Keratinocyte (primary cell): Measurements from ENCODE around the gene MAS1L. TPM values are rescaled to one million over a fixed set of nuclear protein-coding genes. Genes with fewer than 3 reads are reported as not detected.

Source experiments
- DNase-seq: peaks from one replicate; pipeline ENCODE4 v3.0.0-alpha.2; 2011; ENCODE audit warnings: low read depth, missing footprints, low spot score
- FAIRE-seq: peaks from 2 replicates; lab custom pipeline; 2011; peaks lifted over from hg19 to GRCh38; lab: Jason Lieb, UNC
- H2AFZ ChIP-seq: 2 replicates; pipeline ENCODE4 v1.6.0; 2012; ENCODE audit warnings: low read length, control low read depth, inconsistent platforms; ENCODE audit not compliant: control insufficient read depth
- H3K27ac ChIP-seq: 2 replicates; pipeline ENCODE4 v1.5.1; 2011; ENCODE audit warnings: low read length; ENCODE audit not compliant: control insufficient read depth, insufficient read depth
- H3K27me3 ChIP-seq: 3 replicates; pipeline ENCODE4 v1.6.0; 2011; ENCODE audit warnings: low read length; ENCODE audit not compliant: control insufficient read depth, insufficient read depth; ENCODE audit errors: extremely low read depth
- H3K36me3 ChIP-seq, 2 experiments: 2 replicates in 1 of 2; 3 replicates in 1 of 2; pipeline ENCODE4 v1.5.1; 2011; ENCODE audit warnings: low read length in 2 of 2, mild to moderate bottlenecking in 1 of 2; ENCODE audit not compliant: control insufficient read depth in 2 of 2, insufficient read depth in 2 of 2; ENCODE audit errors: extremely low read depth in 1 of 2
- H3K4me1 ChIP-seq: 3 replicates; pipeline ENCODE4 v1.5.1; 2011; ENCODE audit warnings: low read length; ENCODE audit not compliant: control insufficient read depth, insufficient read depth; ENCODE audit errors: extremely low read depth
- H3K4me2 ChIP-seq: 3 replicates; pipeline ENCODE4 v1.6.0; 2011; ENCODE audit warnings: low read depth, low read length; ENCODE audit not compliant: control insufficient read depth, insufficient read depth; ENCODE audit errors: extremely low read depth
- H3K4me3 ChIP-seq, 3 experiments: fragments of 200-600 bp in 1 of 3; sonication (generic) in 1 of 3; 2 replicates in 2 of 3; 3 replicates in 1 of 3; pipeline ENCODE4 v1.5.1; 2011 to 2016; ENCODE audit warnings: low read length in 3 of 3, mild to moderate bottlenecking in 3 of 3, control low read depth in 2 of 3, inconsistent platforms in 1 of 3, low read depth in 1 of 3, mixed read lengths in 1 of 3, mixed run types in 1 of 3, moderate library complexity in 1 of 3; ENCODE audit not compliant: control insufficient read depth in 2 of 3, insufficient read depth in 2 of 3; ENCODE audit errors: extremely low read depth in 1 of 3
- H3K79me2 ChIP-seq: 2 replicates; pipeline ENCODE4 v1.6.0; 2012; ENCODE audit warnings: low read length; ENCODE audit not compliant: control insufficient read depth, insufficient read depth
- H3K9ac ChIP-seq: 3 replicates; pipeline ENCODE4 v1.6.0; 2011; ENCODE audit warnings: low read length; ENCODE audit not compliant: control insufficient read depth, insufficient read depth; ENCODE audit errors: extremely low read depth
- H3K9me1 ChIP-seq: 3 replicates; pipeline ENCODE4 v1.6.0; 2011; ENCODE audit warnings: low read length; ENCODE audit not compliant: control insufficient read depth, insufficient read depth; ENCODE audit errors: extremely low read depth
- H3K9me3 ChIP-seq: 2 replicates; pipeline ENCODE4 v1.5.1; 2012; ENCODE audit warnings: low read depth, low read length; ENCODE audit not compliant: control insufficient read depth
- H4K20me1 ChIP-seq: 3 replicates; pipeline ENCODE4 v1.6.0; 2011; ENCODE audit warnings: low read length; ENCODE audit not compliant: control insufficient read depth, insufficient read depth; ENCODE audit errors: extremely low read depth
- CTCF ChIP-seq, 3 experiments: IDR thresholded peaks in 1 of 3; conservative IDR thresholded peaks in 1 of 3; optimal IDR thresholded peaks in 1 of 3; 2 replicates in 2 of 3; 3 replicates in 1 of 3; pipeline versions ENCODE3 to v1.5.1; 2011; ENCODE audit warnings: low read length in 3 of 3, mild to moderate bottlenecking in 3 of 3, moderate library complexity in 2 of 3, control low read depth in 1 of 3, inconsistent platforms in 1 of 3; ENCODE audit not compliant: insufficient read depth in 2 of 3; ENCODE audit errors: extremely low read depth in 1 of 3
- EZH2 ChIP-seq: IDR thresholded peaks from one replicate; pipeline ENCODE4 v1.6.1; 2012; ENCODE audit warnings: inconsistent platforms, mild to moderate bottlenecking, low read length, moderate library complexity
- dilution Hi-C: fragments of 300-500 bp; cut with MboI; formaldehyde crosslinking; loops from one replicate; pipeline ENCODE4 v1.7.0; 2020; ENCODE audit warnings: low sequenced_read_pairs; ENCODE audit not compliant: extremely low pct_ligation_motif_present
- polyA plus RNA-seq, 5 experiments: library from polyadenylated mRNA; depleted of rRNA in 3 of 5; stranded (reverse) in 3 of 5; stranded (forward) in 1 of 5; unstranded in 1 of 5; fragments of >200 nt; gene quantifications; 1 replicate in 1 of 5; 2 replicates in 3 of 5; 3 replicates in 1 of 5; pipeline versions ENCODE4 v1.2.1 to v1.2.3, GENCODE V29; 2011 to 2012; ENCODE audit warnings: missing spikeins in 2 of 5, low read depth in 1 of 5, low replicate concordance in 1 of 5

The MAS1L gene
- polyA plus RNA-seq, 1 donor (not counting 4 experiments of a cell fraction or from before 2014, with no cell fraction given): not detected

GRCh38 chr6:29477923-29478450, 9.8 kb downstream of the MAS1L start:
- Histone ChIP-seq H3K36me3 (no peaks in the 10 kb centered on the region), H3K9me3 (no peaks in the 10 kb centered on the region), H3K79me2 (no peaks in the 10 kb centered on the region), H4K20me1 (no peaks in the 10 kb centered on the region), H3K27ac (no peak overlapping the region), H3K9me1 (no peaks in the 10 kb centered on the region), H3K4me2 (no peak overlapping the region), H3K9ac (no peak overlapping the region), H2AFZ (no peak overlapping the region), H3K27me3 (no peaks in the 10 kb centered on the region), H3K4me3 (no peak overlapping the region), H3K4me1 (no peaks in the 10 kb centered on the region)
- no peak for TF ChIP-seq EZH2
- no peak for TF ChIP-seq CTCF (optimal IDR thresholded peaks at IDR 0.05 in 1 of 3, IDR thresholded peaks at IDR 0.05 in 1 of 3, conservative IDR thresholded peaks at IDR 0.05 in 1 of 3; ENCODE audit: extremely low read depth in 1 of 3, insufficient read depth in 2 of 3, low read length in 3 of 3)
- no peak for FAIRE-seq
- DNase-seq: no peak
- dilution Hi-C loops: no loop called here

GRCh38 chr6:29474996-29475395, 12.8 kb downstream of the MAS1L start:
- H3K79me2 ChIP-seq: no peaks in the 10 kb centered on the region
- H3K27ac ChIP-seq: no peak overlapping the region
- dilution Hi-C loops: no loop called here
- no peak overlapping the region for H3K4me2 ChIP-seq
- no peaks in the 10 kb centered on the region for H3K36me3 ChIP-seq
- TF ChIP-seq EZH2: no peak
- no peak for TF ChIP-seq CTCF (optimal IDR thresholded peaks at IDR 0.05 in 1 of 3, IDR thresholded peaks at IDR 0.05 in 1 of 3, conservative IDR thresholded peaks at IDR 0.05 in 1 of 3; ENCODE audit: extremely low read depth in 1 of 3, insufficient read depth in 2 of 3, low read length in 3 of 3)
- no peaks in the 10 kb centered on the region for H3K4me1 ChIP-seq
- H3K9me1 ChIP-seq: no peaks in the 10 kb centered on the region
- no peak overlapping the region for H2AFZ ChIP-seq
- H3K4me3 ChIP-seq: no peak overlapping the region
- H3K27me3 ChIP-seq: no peaks in the 10 kb centered on the region
- H4K20me1 ChIP-seq: no peaks in the 10 kb centered on the region
- no peak for DNase-seq
- no peak overlapping the region for H3K9ac ChIP-seq
- no peaks in the 10 kb centered on the region for H3K9me3 ChIP-seq
- FAIRE-seq: no peak
